NT2/D1 (cell line): ENCODE results near the gene UNC13C.

ENCODE experiments used
- YY1 ChIP-seq: IDR thresholded peaks from 2 replicates; pipeline ENCODE4 v1.6.1; 2011; ENCODE audit not compliant: insufficient read length, insufficient read depth
- ZNF274 ChIP-seq: IDR thresholded peaks from 2 replicates; pipeline ENCODE4 v1.6.1; 2011; ENCODE audit warnings: mild to moderate bottlenecking, low read depth, low read length

- no peak for TF ChIP-seq YY1
- TF ChIP-seq ZNF274: no peak
Measured at GRCh38 chr15:54094661-54095060, 116.4 kb downstream of the UNC13C start.
